Measurements from ENCODE around the gene EFHC1. TPM values are rescaled to one million over a fixed set of nuclear protein-coding genes. Genes with fewer than 3 reads are reported as not detected.
A peak's percentile ranks its signal among the peaks of the same experiment; 100 is the strongest.

EFHC1 gene
- total RNA-seq, 2 donors from 2014 or later = 19.4 to 23.5 TPM

- peaks cover 11% of the 10 kb centered on the region for H3K4me1 ChIP-seq (replicated peaks)
Observed at GRCh38 chr6:52543262-52543661, 123.1 kb downstream of the EFHC1 start.

GRCh38 chr6:52543729-52544601, 123.8 kb downstream of the EFHC1 start:
- intact Hi-C loops (cut with DNase I) = no loop called here
- H3K36me3 ChIP-seq = no peaks in the 10 kb centered on the region
- no peaks in the 10 kb centered on the region for H3K27me3 ChIP-seq (replicated peaks; ENCODE audit: insufficient read depth)
- DNase-seq (ENCODE audit: low spot score) = no peak
- peaks cover 11% of the 10 kb centered on the region for H3K4me1 ChIP-seq (replicated peaks)
- peak overlapping the region; percentile 9 to 12 for H3K27ac ChIP-seq
- WGBS = 68% methylated on average over 10 of the region's 10 CpGs
- no peaks in the 10 kb centered on the region for H3K9me3 ChIP-seq
- H3K4me3 ChIP-seq = no peak overlapping the region
- TF ChIP-seq POLR2AphosphoS5 (IDR thresholded peaks at IDR 0.05) (no peak), POLR2A (IDR thresholded peaks at IDR 0.05) (no peak), CTCF (IDR thresholded peaks at IDR 0.05) (no peak)

More at GRCh38 chr6:52543262-52543661, 123.1 kb downstream of the EFHC1 start:
- H3K27me3 ChIP-seq (replicated peaks; ENCODE audit: insufficient read depth) = no peaks in the 10 kb centered on the region
- H3K27ac ChIP-seq = peak overlapping the region in 1 of 2 donors; percentile 12
- no peak overlapping the region for H3K4me3 ChIP-seq
- intact Hi-C loops (cut with DNase I) = no loop called here
- no peak for TF ChIP-seq POLR2A (IDR thresholded peaks at IDR 0.05)
- no peak for TF ChIP-seq CTCF (IDR thresholded peaks at IDR 0.05)
- no peak for TF ChIP-seq POLR2AphosphoS5 (IDR thresholded peaks at IDR 0.05)
- no peaks in the 10 kb centered on the region for H3K36me3 ChIP-seq
- WGBS = 58% methylated on average over 1 of the region's 1 CpG
- DNase-seq (ENCODE audit: low spot score) = no peak
- H3K9me3 ChIP-seq = no peaks in the 10 kb centered on the region

GRCh38 chr6:52544602-52545405, 124.7 kb downstream of the EFHC1 start:
- Histone ChIP-seq H3K27me3 (replicated peaks; ENCODE audit: insufficient read depth) (no peaks in the 10 kb centered on the region), H3K4me3 (no peak overlapping the region), H3K36me3 (no peaks in the 10 kb centered on the region), H3K27ac (no peak overlapping the region), H3K9me3 (no peaks in the 10 kb centered on the region), H3K4me1 (replicated peaks) (peaks cover 11% of the 10 kb centered on the region)
- DNase-seq (ENCODE audit: low spot score) = no peak
- 84% methylated on average over 9 of the region's 9 CpGs for WGBS
- TF ChIP-seq CTCF (IDR thresholded peaks at IDR 0.05) (no peak), POLR2AphosphoS5 (IDR thresholded peaks at IDR 0.05) (no peak)
- intact Hi-C loops (cut with DNase I) = no loop called here

GRCh38 chr6:52545406-52546119, 125.4 kb downstream of the EFHC1 start:
- Histone ChIP-seq H3K27me3 (replicated peaks; ENCODE audit: insufficient read depth) (no peaks in the 10 kb centered on the region), H3K9me3 (no peaks in the 10 kb centered on the region), H3K36me3 (no peaks in the 10 kb centered on the region), H3K27ac (no peak overlapping the region), H3K4me1 (replicated peaks) (peaks cover 11% of the 10 kb centered on the region), H3K4me3 (no peak overlapping the region)
- TF ChIP-seq CTCF (IDR thresholded peaks at IDR 0.05) (no peak), POLR2A (IDR thresholded peaks at IDR 0.05) (no peak), POLR2AphosphoS5 (IDR thresholded peaks at IDR 0.05) (no peak)
- intact Hi-C loops (cut with DNase I) = no loop called here
- WGBS = 91% methylated on average over 6 of the region's 6 CpGs
- no peak for DNase-seq (ENCODE audit: low spot score)

All from prostate gland (tissue), 2 donors.